ENCODE data around the gene LSR. TPM values are rescaled to one million over a fixed set of nuclear protein-coding genes. Genes with fewer than 3 reads are reported as not detected.

LSR gene
- total RNA-seq, 2 donors from 2014 or later: 119 to 202 TPM

GRCh38 chr19:35225951-35226350 is 22.9 kb upstream of the LSR start:
- Histone ChIP-seq H3K27me3 (replicated peaks; ENCODE audit: insufficient read depth) (no peaks in the 10 kb centered on the region), H3K4me1 (replicated peaks) (no peaks in the 10 kb centered on the region), H3K4me3 (no peak overlapping the region), H3K27ac (no peak overlapping the region), H3K9me3 (no peaks in the 10 kb centered on the region), H3K36me3 (no peaks in the 10 kb centered on the region)
- WGBS: 85% methylated on average over 6 of the region's 6 CpGs
- no peak for DNase-seq (ENCODE audit: low spot score)
- intact Hi-C loops (cut with DNase I): no loop called here
- TF ChIP-seq CTCF (IDR thresholded peaks at IDR 0.05) (no peak), POLR2A (IDR thresholded peaks at IDR 0.05) (no peak), POLR2AphosphoS5 (IDR thresholded peaks at IDR 0.05) (no peak)

GRCh38 chr19:35226748-35227147 is 22.1 kb upstream of the LSR start:
- H3K4me1 ChIP-seq (replicated peaks): no peaks in the 10 kb centered on the region
- H3K9me3 ChIP-seq: no peaks in the 10 kb centered on the region
- no peak for DNase-seq (ENCODE audit: low spot score)
- H3K27ac ChIP-seq: no peak overlapping the region
- TF ChIP-seq POLR2A (IDR thresholded peaks at IDR 0.05) (no peak), POLR2AphosphoS5 (IDR thresholded peaks at IDR 0.05) (no peak), CTCF (IDR thresholded peaks at IDR 0.05) (no peak)
- no peaks in the 10 kb centered on the region for H3K27me3 ChIP-seq (replicated peaks; ENCODE audit: insufficient read depth)
- no peak overlapping the region for H3K4me3 ChIP-seq
- H3K36me3 ChIP-seq: no peaks in the 10 kb centered on the region
- 78% methylated on average over 5 of the region's 5 CpGs for WGBS
- intact Hi-C loops (cut with DNase I): no loop called here

DNA sequence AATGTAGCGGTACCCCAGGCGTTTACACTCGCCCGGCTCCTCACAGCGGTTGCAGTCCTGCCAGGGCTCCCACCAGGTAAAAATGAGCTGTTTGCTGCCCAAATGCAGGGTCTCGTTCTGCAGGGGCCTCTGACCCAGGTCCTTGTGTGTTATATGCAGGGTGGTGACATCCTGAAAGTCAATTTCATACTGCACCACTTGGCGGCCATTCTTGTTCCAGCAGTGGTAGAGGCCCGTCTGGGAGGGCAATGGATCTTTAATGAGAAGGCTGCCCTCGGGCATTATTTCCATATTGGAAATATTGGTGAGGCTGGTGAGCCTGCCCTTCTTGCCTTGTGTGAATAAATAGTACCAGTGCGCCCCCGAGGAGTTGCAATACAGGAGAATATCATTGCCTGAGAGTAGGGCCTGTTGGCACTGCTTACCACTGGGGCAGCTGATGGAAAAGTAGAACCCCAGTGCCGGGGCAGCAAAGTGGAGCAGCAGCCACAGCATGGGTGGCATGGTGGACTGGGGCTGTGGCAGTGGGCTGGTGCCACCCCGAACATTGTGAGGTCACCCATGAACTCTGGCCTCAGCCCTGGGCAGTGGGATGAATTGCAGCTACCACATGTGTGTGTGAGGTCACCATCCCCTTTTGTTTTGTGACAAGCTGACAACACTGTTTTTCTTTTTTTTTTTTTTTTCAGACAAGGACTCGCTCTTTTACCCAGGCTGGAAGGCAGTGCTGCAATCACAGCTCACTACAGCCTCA is 20.4 kb upstream of the LSR start, which contains the start of gene FAM187B:
Gene FAM187B, minus strand, starts transcription at position 563 of the 754 bp plus-strand sequence. Its CDS starts 59 bp downstream, at position 504.
- WGBS: 88% methylated on average over 14 of the region's 14 CpGs
- no peak for DNase-seq (ENCODE audit: low spot score)
- no peaks in the 10 kb centered on the region for H3K9me3 ChIP-seq

DNA sequence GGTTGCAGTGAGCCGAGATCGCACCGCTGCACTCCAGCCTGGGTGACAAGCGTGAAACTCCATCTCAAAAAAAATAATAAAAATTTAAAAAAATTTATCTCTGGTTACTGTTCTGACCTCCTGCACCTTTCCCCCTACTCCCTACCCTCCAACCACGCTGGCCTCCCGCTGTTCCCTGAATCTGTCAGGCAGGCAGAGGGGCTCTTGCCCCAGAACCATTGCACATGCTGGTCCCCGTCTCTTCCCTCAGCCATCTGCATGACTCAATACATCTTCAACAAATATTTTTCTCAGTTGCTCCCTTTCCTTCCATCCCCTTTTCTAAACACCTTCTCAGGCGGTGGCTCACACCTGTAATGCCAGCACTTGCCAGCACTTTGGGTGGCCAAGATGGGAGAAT is 19.2 kb upstream of the LSR start:
- Histone ChIP-seq H3K4me3 (no peak overlapping the region), H3K27ac (no peak overlapping the region), H3K4me1 (replicated peaks) (no peaks in the 10 kb centered on the region), H3K9me3 (no peaks in the 10 kb centered on the region), H3K36me3 (no peaks in the 10 kb centered on the region), H3K27me3 (replicated peaks; ENCODE audit: insufficient read depth) (no peaks in the 10 kb centered on the region)
- no peak for TF ChIP-seq POLR2AphosphoS5 (IDR thresholded peaks at IDR 0.05)
- no peak for TF ChIP-seq CTCF (IDR thresholded peaks at IDR 0.05)
- TF ChIP-seq POLR2A (IDR thresholded peaks at IDR 0.05): no peak
- WGBS: 93% methylated on average over 8 of the region's 8 CpGs
- intact Hi-C loops (cut with DNase I): no loop called here
- no peak for DNase-seq (ENCODE audit: low spot score)

More for the DNA sequence above, 20.4 kb upstream of the LSR start, which contains the start of gene FAM187B:
- Histone ChIP-seq H3K4me1 (replicated peaks) (no peaks in the 10 kb centered on the region), H3K4me3 (no peak within 1 kb of the TSS), H3K27ac (no peak within 1 kb of the TSS), H3K27me3 (replicated peaks; ENCODE audit: insufficient read depth) (no peaks in the 10 kb centered on the region), H3K36me3 (no peaks in the 10 kb centered on the region)
- TF ChIP-seq POLR2A (IDR thresholded peaks at IDR 0.05) (no peak), CTCF (IDR thresholded peaks at IDR 0.05) (no peak), POLR2AphosphoS5 (IDR thresholded peaks at IDR 0.05) (no peak)
- intact Hi-C loops (cut with DNase I): no loop called here

Data from prostate gland (tissue), 2 donors.